Measurements from ENCODE around the gene TMCC1.
A peak's percentile ranks its signal among the peaks of the same experiment; 100 is the strongest.
"Not testable (repeated sequence)": the region's sequence is repeated elsewhere in the genome, so short reads cannot be mapped to it uniquely, and the experiment has no call there.

The TMCC1 gene

DNA sequence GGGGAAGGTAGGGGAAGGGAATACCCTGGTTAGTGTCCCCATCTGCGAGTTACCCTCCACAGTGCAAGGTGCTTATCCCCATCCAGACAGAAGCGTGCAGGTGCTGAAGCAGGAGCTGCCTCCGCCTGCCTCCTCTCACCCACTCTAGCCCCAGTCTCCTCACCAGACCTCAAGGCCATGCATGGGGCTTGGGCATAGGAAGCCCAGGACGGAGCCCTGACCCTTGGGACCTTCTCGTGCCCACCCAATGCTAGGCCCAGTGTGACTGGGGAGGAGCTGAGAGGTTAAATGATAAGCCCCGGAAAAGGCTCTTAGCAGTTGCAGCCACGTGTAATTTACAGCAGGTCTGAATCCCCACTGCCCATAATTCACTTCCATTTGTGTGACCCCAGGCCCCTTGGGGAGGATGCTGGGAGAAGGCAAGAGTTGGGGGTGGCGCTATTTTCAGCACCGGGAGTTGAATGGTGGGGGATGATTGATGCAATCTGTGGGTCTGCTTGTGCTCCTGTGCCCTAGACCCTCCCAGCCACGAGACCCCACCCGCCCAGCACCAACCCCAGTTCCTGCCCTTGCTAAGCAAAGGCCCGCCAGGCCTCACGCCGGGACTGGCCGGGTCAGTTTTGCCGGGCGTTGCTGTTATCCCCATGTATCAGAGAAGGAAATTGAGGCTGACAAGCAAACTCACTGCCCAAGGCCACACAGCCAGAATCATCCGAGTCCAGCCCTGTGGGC is 272.5 kb downstream of the TMCC1 start:
- DNase-seq: no peak

- no peak for DNase-seq
Observed at GRCh38 chr3:129619726-129620162, 273.8 kb downstream of the TMCC1 start.

DNA sequence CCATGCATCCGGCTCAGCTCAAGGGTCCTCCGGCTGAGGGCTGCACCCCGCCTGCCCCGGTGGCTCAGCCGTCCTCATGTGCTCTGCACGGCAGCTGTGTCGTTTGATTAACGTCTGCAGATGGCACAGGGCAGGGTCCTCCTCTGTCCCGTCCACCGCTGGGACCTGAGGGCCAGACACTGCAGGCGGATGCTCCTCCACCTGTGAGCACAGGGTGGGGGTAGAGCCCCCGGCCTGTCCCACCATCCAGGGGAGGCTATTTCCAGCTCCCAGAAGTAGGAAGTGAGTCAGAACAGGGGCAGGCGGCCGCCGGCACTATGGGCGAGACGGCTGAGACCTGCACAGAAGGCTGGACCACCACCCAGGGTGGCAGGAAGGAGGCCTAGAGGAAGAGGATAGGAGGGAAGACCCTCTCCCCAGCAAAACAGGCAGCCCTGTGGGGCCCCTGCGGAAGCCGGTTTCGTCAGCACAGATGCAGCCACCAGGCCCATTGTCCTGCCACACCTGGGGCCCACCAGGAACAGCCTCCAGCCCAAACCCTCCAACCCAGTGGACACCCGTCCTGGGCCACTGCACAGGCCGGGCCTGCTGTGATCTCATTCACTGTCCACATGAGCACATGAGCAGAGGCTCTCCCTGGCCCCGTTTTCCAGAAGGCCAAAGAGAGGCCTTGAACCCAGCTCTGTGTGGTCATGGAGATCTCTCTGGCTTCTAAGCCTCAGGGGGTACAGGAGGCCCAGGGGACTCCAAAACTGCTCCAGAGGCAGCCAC is 274.4 kb downstream of the TMCC1 start:
- no peak for DNase-seq

DNA sequence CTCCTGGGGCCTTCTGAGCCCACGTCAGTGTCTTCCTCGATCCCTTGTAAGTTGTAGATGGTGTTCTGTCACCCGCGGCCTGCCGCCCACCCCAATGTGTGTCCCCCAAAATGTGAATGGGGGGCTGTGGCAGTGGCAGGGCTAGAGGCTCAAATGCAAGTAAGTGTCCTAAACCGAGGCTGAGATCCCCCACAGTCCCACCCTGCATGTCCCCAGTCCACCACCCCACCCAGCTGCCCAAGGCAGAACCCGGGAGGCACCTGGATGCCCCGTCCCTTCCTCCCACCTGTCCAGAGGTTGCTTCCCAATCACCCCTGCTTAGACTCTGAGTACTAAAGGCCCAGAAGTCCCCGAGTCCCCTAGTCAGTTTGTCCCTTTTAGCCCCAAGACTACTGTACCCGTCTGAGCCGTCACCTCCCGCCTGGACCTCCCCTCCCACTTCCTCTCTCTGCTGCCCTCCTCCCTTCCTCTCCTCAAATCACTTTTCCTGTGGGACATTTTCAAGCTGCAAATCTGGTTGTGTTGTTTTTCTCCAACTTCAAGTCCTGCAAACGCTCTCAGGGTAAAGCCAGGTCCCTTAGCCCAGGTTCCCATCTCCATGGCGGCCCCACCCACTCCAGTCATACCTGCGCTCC is 275.2 kb downstream of the TMCC1 start:
- DNase-seq: no peak

DNA sequence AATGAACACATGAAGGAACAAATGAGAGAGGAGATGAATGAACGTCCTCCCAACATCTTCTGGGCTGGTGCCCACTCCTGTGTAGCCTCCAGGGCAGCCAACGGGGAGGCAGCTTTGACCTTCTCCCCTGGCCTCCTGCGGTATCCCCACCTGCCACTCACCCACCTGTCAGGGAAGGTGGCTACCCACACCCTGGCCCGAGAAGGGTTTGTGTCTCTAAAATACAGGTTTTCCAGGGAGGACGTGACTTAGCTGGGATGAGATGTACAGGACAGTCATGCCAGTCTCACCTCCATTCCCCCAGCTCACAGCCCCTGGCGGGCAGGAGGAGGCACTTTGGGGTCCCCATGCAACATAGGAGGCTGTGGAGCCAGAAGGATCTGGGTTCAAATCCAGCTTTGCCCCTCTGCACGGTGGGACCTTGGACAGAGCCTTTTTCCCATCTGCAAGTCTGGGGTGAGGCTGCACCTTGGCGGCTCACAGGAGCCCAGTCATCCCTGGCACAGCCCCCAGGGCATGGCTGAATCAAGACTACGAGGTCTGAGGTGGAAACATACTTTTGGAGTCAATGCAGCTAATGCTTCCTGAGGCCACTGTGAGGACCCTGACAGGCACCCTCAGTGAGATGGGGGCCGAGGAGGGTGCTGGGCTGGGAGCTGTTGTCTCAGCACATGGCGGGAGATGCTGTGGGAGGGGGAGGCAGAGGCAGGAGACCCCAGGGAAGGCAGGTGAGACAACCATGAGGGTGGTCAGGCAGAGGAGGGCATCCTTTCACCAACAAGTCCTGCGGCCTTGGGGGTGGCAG is 275.9 kb downstream of the TMCC1 start:
- DNase-seq: no peak

- peak in 1 of 2 donors; percentile 58 for DNase-seq
Observed at GRCh38 chr3:129616713-129617112, 276.8 kb downstream of the TMCC1 start.

- no peak for DNase-seq
Observed at GRCh38 chr3:129616291-129616690, 277.2 kb downstream of the TMCC1 start.

- DNase-seq: no peak
Observed at GRCh38 chr3:129615751-129616281, 277.7 kb downstream of the TMCC1 start.

DNA sequence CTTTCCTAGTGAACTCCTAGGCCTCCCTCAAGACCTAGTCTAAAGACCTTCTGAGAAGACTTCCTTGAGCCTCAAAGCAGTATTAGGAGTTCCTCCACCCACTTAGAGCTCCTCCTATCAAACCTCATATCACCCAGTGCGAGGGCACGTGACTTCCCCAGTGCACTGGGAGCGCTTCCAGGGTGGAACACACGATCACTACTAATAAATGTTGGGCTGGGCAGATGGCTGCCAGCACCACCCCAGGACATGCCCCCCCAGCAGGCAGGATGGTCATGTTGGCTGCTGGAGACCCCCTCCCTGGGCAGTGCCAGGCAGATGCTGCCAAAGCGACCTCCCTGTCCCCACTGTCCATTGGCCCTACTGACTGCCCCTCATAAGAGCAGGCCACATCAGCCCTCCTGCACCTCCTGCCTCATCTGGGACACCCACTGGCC is 278.6 kb downstream of the TMCC1 start:
- DNase-seq: no peak

DNA sequence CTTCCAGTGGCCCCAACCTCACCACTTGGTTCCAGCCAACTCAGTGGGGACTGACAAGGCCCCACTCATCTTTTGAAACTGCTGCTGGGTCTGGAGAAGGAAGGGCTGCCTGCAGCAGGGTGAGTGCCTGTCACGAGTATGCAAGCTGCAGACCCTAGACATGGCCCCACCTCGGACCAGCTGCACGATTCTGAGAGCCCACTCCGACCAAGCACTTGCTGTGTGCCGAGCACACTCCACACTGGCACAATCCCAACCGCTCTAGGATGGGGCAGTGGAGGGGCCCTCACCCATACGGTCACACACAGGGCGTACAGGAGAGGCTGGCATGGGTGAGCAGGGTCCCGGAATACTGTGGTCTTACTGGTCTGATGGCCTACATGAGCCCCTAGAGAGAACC is 279.1 kb downstream of the TMCC1 start:
- no peak for DNase-seq

GRCh38 chr3:129613367-129613740 is 280.2 kb downstream of the TMCC1 start:
- no peak for DNase-seq

- DNase-seq: no peak
Observed at GRCh38 chr3:129612534-129613366, 280.8 kb downstream of the TMCC1 start.

- no peak for DNase-seq
Observed at GRCh38 chr3:129611812-129612533, 281.5 kb downstream of the TMCC1 start.

- DNase-seq: no peak
Observed at GRCh38 chr3:129611446-129611800, 282.1 kb downstream of the TMCC1 start.

DNA sequence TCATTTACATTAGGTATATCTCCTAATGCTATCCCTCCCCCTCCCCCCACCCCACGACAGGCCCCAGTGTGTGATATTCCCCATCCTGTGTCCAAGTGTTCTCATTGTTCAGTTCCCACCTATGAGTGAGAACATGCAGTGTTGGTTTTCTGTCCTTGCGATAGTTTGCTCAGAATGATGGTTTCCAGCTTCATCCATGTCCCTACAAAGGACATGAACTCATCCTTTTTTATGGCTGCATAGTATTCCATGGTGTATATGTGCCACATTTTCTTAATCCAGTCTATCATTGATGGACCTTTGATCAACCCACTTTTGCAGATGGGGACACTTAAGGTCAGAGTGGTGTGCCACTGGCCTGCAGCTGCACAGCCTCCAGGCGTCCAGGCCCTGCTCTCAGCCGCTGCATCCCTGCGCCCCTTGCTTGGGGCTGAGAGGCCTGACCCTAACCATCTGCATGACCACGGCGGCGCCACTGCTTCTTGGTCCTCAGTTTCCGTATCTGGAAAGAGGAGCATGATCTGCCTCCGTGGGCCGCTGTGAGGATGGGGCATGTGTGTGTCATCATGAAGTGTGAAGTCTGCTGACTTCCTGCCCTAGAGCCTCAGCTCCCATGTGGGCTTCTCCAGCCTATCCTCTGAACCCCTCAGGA is 282.6 kb downstream of the TMCC1 start:
- DNase-seq: not testable (repeated sequence)

DNA sequence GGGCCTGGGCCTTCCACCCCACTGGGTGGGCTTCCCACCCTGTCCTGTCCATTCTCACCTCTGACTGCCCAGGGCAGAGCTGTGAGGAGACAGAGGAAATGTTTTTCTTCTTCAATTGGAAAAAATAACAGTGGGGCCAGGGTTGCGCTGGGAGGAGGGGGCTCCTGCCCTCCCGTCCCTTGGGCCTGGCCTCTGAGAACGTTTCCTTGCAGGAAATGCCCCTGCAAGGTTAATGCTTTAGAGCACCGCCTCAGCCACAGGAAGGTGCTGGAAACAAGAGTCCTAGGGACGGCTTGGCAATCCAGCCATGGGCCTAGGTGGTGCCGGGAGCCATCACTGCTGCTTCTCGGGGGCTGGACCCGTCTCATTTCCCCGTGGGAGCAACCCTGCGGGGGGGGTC is 283.2 kb downstream of the TMCC1 start:
- DNase-seq: no peak

DNA sequence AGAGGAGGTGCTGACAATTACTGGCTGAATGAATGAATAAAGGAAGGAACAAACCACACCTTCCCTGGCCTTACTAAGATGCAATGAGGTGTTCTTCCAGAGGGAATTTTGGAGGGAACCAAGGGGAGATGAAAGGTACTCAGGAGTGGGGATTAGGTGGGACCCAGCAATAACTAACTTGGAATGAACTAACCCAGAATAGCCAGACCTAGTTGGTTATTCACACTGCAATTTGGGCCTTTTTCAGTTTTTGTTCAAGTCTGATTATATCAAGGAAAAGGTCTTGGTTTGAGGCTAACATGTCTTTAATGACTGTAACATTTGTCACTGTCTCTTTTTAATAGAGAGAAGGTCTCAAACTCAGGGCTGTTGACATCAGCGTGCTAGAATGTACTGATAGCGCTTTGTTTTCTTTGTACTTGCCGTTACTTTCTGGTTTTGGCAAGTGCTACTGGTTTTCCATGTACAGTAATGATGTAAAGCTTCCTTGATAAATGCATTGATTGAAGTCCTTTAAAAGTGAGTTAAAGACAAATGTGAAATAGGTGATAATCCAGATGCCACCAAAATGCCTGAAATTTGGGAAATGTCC is 283.8 kb downstream of the TMCC1 start:
- no peak for DNase-seq

DNA sequence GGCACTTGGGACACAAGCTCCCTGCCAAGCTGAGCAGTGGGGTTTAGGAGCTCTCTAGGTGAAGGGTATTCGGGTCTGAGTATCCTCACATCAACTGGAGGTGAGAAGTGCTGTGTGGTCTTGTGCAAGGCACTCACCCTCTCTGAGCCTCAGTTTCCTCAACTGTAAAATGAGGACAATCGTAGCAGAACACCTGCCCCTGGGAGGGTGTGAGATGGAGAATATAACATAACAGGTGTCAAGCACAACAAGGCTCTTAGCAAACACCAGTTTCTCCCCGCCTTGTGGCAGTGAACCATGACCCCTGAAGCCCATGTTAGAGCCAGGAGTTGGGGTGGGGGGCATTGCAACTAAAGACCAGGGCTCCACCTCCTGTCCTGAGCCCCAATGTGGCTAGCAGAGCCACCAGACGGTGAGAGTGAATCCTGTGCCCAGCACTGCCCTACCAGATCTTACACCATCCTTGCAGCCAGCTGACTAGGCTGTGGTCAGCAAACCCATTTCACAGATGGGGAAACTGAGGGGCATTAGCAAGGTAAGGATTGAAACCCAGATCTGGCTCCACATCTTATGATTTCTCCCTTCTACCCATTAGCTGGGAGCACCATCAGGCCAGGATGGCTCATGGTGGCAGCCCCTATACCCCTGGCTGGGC is 284.4 kb downstream of the TMCC1 start:
- no peak for DNase-seq

DNA sequence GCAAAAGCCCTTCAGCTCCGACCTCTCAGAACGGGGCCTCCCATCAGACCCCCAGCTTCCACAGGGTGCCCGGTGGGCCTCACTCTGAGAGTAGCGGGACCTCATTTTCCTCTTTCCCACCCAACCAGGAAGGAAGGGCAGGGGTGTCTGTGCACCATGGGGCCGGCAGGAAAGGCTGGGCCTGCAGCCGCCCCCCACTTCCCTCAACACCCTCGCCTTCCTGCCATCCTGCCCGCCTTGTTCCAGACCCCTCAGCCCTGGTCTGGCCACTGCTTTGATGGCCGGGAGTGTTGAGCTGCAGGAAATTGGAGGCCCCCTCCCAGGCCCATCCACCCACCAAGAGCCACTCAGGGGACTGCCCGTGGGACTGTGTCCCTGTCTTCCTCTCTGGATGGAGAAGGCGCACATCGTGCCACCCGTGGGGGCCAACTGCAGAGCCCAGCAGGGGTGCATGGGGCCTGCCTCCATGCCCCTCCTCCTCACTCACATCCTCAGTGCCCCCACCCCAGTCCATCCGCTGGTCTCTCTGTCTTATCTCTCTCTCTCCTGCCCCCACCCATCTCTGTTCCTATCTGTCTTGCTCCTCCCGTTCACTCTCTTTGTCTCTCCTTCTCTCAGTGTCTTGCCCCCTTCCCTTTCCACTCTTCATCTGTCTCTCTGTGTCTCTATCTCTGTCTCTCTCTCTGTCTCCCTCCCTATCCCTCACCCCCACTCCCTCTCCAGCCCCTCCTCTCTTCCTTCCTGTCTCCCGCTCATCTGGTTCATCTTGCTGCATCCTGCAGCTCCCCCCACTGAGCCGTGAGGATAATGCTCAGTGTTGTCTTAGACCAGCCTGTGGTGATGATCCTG is 285.2 kb downstream of the TMCC1 start:
- no peak for DNase-seq
